GM12878 (cell line): ENCODE data around the gene SEC24D. TPM values are rescaled to one million over a fixed set of nuclear protein-coding genes. Genes with fewer than 3 reads are reported as not detected.

Experiments used
- ATAC-seq: fragments of 200-7000 bp; cut with Tn5 transposase; 3 replicates; pipeline ENCODE4 v1.9.1; 2020; ENCODE audit warnings: mild to moderate bottlenecking, moderate library complexity
- BruUV-seq: library from RNA; stranded (reverse); fragments of 400-500 nt; replicated peaks from 2 replicates; lab custom pipeline; 2021; lab: Mats Ljungman, UMichigan
- CTCF ChIA-PET: fragments of 300-600 bp; sonication (Branson Sonifier 250); formaldehyde crosslinking; extraction: SDS; loops from one replicate; lab custom pipeline; 2021; ENCODE audit warnings: inconsistent platforms; lab: Yijun Ruan, JAX
- POLR2A ChIA-PET: fragments of 350-600 bp; formaldehyde crosslinking; extraction: SDS; loops from one replicate; lab custom pipeline; 2021; ENCODE audit warnings: inconsistent platforms; lab: Charles Lee
- RAD21 ChIA-PET: fragments of 300-600 bp; sonication (Branson Sonifier 250); formaldehyde crosslinking; loops from one replicate; lab custom pipeline; 2023; ENCODE audit warnings: antibody characterized with exemption; ENCODE audit not compliant: unreplicated experiment; lab: Charles Lee
- SMC1A ChIA-PET: fragments of 300-600 bp; sonication (Branson Sonifier 250); formaldehyde crosslinking; loops from one replicate; lab custom pipeline; 2023; ENCODE audit not compliant: unreplicated experiment, uncharacterized antibody; lab: Charles Lee
- DNase-seq: peaks from one replicate; pipeline ENCODE4 v3.0.0-alpha.2; 2011; ENCODE audit warnings: low read depth, low spot score
- FAIRE-seq: peaks from 3 replicates; lab custom pipeline; 2011; peaks lifted over from hg19 to GRCh38; lab: Jason Lieb, UNC
- H2AFZ ChIP-seq: 2 replicates; pipeline ENCODE4 v1.6.0; 2011; ENCODE audit warnings: low read depth, low read length, control low read depth; ENCODE audit not compliant: control insufficient read depth
- H3K27ac ChIP-seq: 2 replicates; pipeline ENCODE4 v1.5.1; 2011; ENCODE audit warnings: control low read depth; ENCODE audit not compliant: control insufficient read depth, insufficient read depth
- H3K27me3 ChIP-seq, 2 experiments: replicated peaks in 1 of 2; 2 replicates each; pipeline versions ENCODE4 v1.6.0 to v1.6.1; 2011; ENCODE audit warnings: low read length in 1 of 2; ENCODE audit not compliant: control insufficient read depth in 2 of 2, insufficient read depth in 2 of 2
- H3K36me3 ChIP-seq, 2 experiments: 2 replicates each; pipeline ENCODE4 v1.5.1; 2011; ENCODE audit warnings: low read length in 1 of 2; ENCODE audit not compliant: control insufficient read depth in 2 of 2, insufficient read depth in 2 of 2
- H3K4me1 ChIP-seq: 2 replicates; pipeline ENCODE4 v1.6.1; 2011; ENCODE audit warnings: mild to moderate bottlenecking, low read length, moderate library complexity, mixed read lengths; ENCODE audit not compliant: control insufficient read depth, insufficient read depth
- H3K4me2 ChIP-seq: 2 replicates; pipeline ENCODE4 v1.6.0; 2011; ENCODE audit warnings: control low read depth; ENCODE audit not compliant: control insufficient read depth, insufficient read depth
- H3K4me3 ChIP-seq: fragments of 200-600 bp; sonication (generic); 2 replicates; pipeline ENCODE4 v1.5.1; 2016
- H3K79me2 ChIP-seq: 2 replicates; pipeline ENCODE4 v1.6.0; 2011; ENCODE audit warnings: low read length; ENCODE audit not compliant: control insufficient read depth, insufficient read depth
- H3K9ac ChIP-seq: 2 replicates; pipeline ENCODE4 v1.8.0; 2011; ENCODE audit warnings: low read length, control low read depth, mixed read lengths; ENCODE audit not compliant: control insufficient read depth, insufficient read depth
- H3K9me3 ChIP-seq: replicated peaks from 3 replicates; pipeline ENCODE4 v1.5.1; 2011; ENCODE audit warnings: mild to moderate bottlenecking, low read length; ENCODE audit not compliant: control insufficient read depth, insufficient read depth
- H4K20me1 ChIP-seq: 2 replicates; pipeline ENCODE4 v1.6.0; 2011; ENCODE audit not compliant: control insufficient read depth, insufficient read depth
- CHD4 ChIP-seq: fragments of 200-600 bp; sonication (generic); IDR thresholded peaks from 2 replicates; pipeline ENCODE4 v1.6.1; 2016; ENCODE audit warnings: mild to moderate bottlenecking
- CREB1 ChIP-seq: IDR thresholded peaks from 2 replicates; pipeline ENCODE4 v1.6.1; 2012; ENCODE audit warnings: low read depth, mild to moderate bottlenecking, inconsistent platforms
- CREM ChIP-seq: IDR thresholded peaks from 2 replicates; pipeline ENCODE4 v1.6.1; 2014; ENCODE audit warnings: antibody characterized with exemption, low read depth
- DPF2 ChIP-seq: fragments of 450-650 bp; IDR thresholded peaks from 2 replicates; pipeline ENCODE4 v1.6.1; 2017; ENCODE audit warnings: mild to moderate bottlenecking
- JUNB ChIP-seq: IDR thresholded peaks from 2 replicates; pipeline ENCODE4 v1.6.1; 2016; ENCODE audit warnings: antibody characterized with exemption, mild to moderate bottlenecking
- MEF2A ChIP-seq: IDR thresholded peaks from 2 replicates; pipeline ENCODE4 v1.6.1; 2011; ENCODE audit warnings: low read depth, mild to moderate bottlenecking, low read length, moderate library complexity; ENCODE audit not compliant: insufficient read depth
- NFIC ChIP-seq: IDR thresholded peaks from 2 replicates; pipeline ENCODE4 v1.6.1; 2012; ENCODE audit warnings: low read depth, mild to moderate bottlenecking, inconsistent platforms, low read length, moderate library complexity
- NFYB ChIP-seq: IDR thresholded peaks from 2 replicates; pipeline ENCODE4 v1.6.1; 2011; ENCODE audit warnings: low read depth, mild to moderate bottlenecking, low read length, improper control_type of control experiment, moderate library complexity; ENCODE audit not compliant: insufficient read depth
- RUNX3 ChIP-seq: IDR thresholded peaks from 2 replicates; pipeline ENCODE4 v1.6.1; 2012; ENCODE audit warnings: low read length, inconsistent platforms
- WGBS: methylation state at CpG from one replicate; pipeline ENCODE4 v1.1.6; 2016; ENCODE audit warnings: low lambda C conversion rate; ENCODE audit not compliant: insufficient replicate concordance, insufficient coverage; ENCODE audit errors: missing lambda C conversion rate; 5-methylcytosine and 5-hydroxymethylcytosine counted together
- in situ Hi-C: fragments of 300-500 bp; cut with MboI; formaldehyde crosslinking; loops from 9 replicates; pipeline ENCODE4 v1.14.3; 2018; ENCODE audit warnings: mixed read lengths
- intact Hi-C: fragments of 100-400 bp; cut with micrococcal nuclease; formaldehyde crosslinking; loops from one replicate; pipeline ENCODE4 v1.14.2; 2022; ENCODE audit not compliant: unreplicated experiment
- polyA plus RNA-seq, 11 experiments: library from polyadenylated mRNA; depleted of rRNA in 4 of 11; unstranded in 6 of 11; stranded (reverse) in 5 of 11; fragments of >200 nt; fragmentation: Nextera tagmentation in 4 of 11; fragmentation: Illumina TruSeq in 1 of 11; extraction: Ambion mirVana in 4 of 11; extraction: Trizol in 1 of 11; gene quantifications; 1 replicate in 1 of 11; 2 replicates in 10 of 11; pipeline versions ENCODE4 v1.2.1 to v1.2.3, GENCODE V29; 2011 to 2016; ENCODE audit warnings: inconsistent platforms in 2 of 11, missing spikeins in 2 of 11, low read depth in 1 of 11
- total RNA-seq, 4 experiments: library from RNA; depleted of rRNA in 3 of 4; stranded (reverse); fragments of >200 nt in 3 of 4; fragmentation: Illumina TruSeq in 1 of 4; extraction: Trizol in 1 of 4; gene quantifications; 2 replicates each; pipeline versions ENCODE4 v1.2.1 to v1.2.3, GENCODE V29; 2013 to 2021

SEC24D gene
- total and polyA plus RNA-seq, 10 of the 15 experiments (the other 5 are each of a cell fraction or from before 2014, with no cell fraction given): 12.8 to 61.9 (median 25.6) TPM

DNA sequence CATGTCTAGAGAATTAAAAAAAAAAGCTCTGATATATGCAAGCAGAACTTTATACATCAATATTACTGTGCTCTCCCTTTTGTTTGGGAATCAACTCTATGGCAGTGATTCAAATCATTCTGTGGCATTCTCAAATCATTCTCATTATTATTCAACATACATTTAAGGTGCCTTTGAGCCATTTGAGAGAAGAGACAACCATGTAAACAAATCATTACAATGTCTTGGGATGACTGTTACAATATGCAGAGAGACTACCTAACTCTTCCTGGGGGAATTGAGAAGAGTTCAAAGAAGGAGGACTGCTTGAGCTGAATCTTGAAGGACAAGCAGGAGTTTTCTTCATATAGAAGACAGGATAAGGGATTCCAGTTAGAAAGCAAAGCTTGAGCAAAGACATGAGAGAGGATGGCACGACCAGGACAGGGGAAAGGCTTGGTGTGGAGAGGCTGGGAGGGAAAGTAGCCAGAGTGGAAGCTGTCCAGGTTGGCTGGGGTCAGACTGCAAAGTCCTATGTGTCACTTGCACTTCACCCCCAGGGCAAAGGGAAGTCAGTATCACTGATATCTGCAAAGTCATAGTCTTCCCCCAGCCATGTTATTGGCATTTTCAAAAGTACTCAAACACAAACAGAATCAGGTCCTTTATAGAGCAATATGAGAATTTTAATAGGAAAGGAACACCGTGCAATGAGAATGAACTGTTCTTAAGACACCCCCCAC is 9.0 kb downstream of the SEC24D start:
- 94% methylated on average over 2 of the region's 2 CpGs for WGBS
- Histone ChIP-seq H3K9ac (no peak overlapping the region), H2AFZ (no peak overlapping the region), H3K4me2 (peak overlapping the region; percentile 52), H3K9me3 (no peaks in the 10 kb centered on the region), H3K4me1 (peaks cover 18% of the 10 kb centered on the region), H3K27me3 (no peaks in the 10 kb centered on the region), H3K4me3 (peak overlapping the region; percentile 35), H4K20me1 (no peaks in the 10 kb centered on the region; the same call in 1 of the 2 replicates), H3K27ac (0 out of 2 replicates have a peak overlapping the region, but pooled peaks have one; percentile 2), H3K79me2 (peaks cover 55% of the 10 kb centered on the region), H3K36me3 (peaks cover 2 to 24% of the 10 kb centered on the region in 2 experiments; a peak in 3 of 4 replicates)
- FAIRE-seq (no peak), ATAC-seq (peak; percentile 59), DNase-seq (no peak)
- ChIA-PET CTCF (interaction anchor here (0.9 to 1.9 kb wide), 3 partner anchors 8 to 55 kb away, joined by 4 to 5 read pairs (median 4); no protein-coding TSS in a partner anchor), SMC1A (interaction anchor here (1.0 to 2.3 kb wide), 5 partner anchors 8 to 62 kb away, joined by 3 to 10 read pairs (median 4); partner anchors contain the start of genes SEC24D and SYNPO2), RAD21 (interaction anchor here (1.3 kb wide), 1 partner anchor 8 kb away, joined by 6 read pairs; the partner anchor contains the start of gene SEC24D), POLR2A (interaction anchor here (1.6 kb wide), 1 partner anchor 8 kb away, joined by 9 read pairs; no protein-coding TSS in a partner anchor)
- TF ChIP-seq JUNB: peak; percentile 83
- peak; percentile 44 for TF ChIP-seq RUNX3
- no peak for TF ChIP-seq CHD4
- TF ChIP-seq DPF2: no peak
- intact Hi-C loops: no loop called here
- BruUV-seq: no TSS peak
- in situ Hi-C loops: no loop called here

- Histone ChIP-seq H3K27ac (no peak overlapping the region), H3K4me2 (peak overlapping the region; percentile 63), H3K9ac (no peak overlapping the region), H3K4me3 (peak overlapping the region; percentile 18; the same call in 1 of the 2 replicates), H3K4me1 (peaks cover 18% of the 10 kb centered on the region), H3K36me3 (peaks cover 2 to 28% of the 10 kb centered on the region in 2 experiments; a peak in 3 of 4 replicates), H3K9me3 (no peaks in the 10 kb centered on the region), H4K20me1 (no peaks in the 10 kb centered on the region; the same call in 1 of the 2 replicates), H3K79me2 (peaks cover 56% of the 10 kb centered on the region), H2AFZ (no peak overlapping the region), H3K27me3 (no peaks in the 10 kb centered on the region)
- ChIA-PET CTCF (interaction anchor here (0.8 to 2.0 kb wide), 3 partner anchors 11 to 54 kb away, joined by 4 to 9 read pairs (median 4); partner anchors contain the start of gene SEC24D), POLR2A (interaction anchor here (1.0 to 1.6 kb wide), 2 partner anchors 9 to 624 kb away, joined by 3 to 9 read pairs; no protein-coding TSS in a partner anchor), RAD21 (interaction anchor here (1.3 kb wide), 1 partner anchor 9 kb away, joined by 6 read pairs; the partner anchor contains the start of gene SEC24D), SMC1A (interaction anchor here (0.8 to 2.3 kb wide), 8 partner anchors 9 to 71 kb away, joined by 3 to 10 read pairs (median 4); partner anchors contain the start of genes SEC24D and SYNPO2)
- FAIRE-seq (peak; percentile 54), ATAC-seq (peak; percentile 70), DNase-seq (no peak)
- 21% methylated on average over 3 of the region's 3 CpGs for WGBS
- intact Hi-C loops: no loop called here
- no TSS peak for BruUV-seq
- in situ Hi-C loops: no loop called here
- peak; percentile 12; the same call in 1 of the 2 replicates for TF ChIP-seq CREM
- peak; percentile 53; the same call in 1 of the 2 replicates for TF ChIP-seq NFIC
- no peak for TF ChIP-seq NFYB
- peak; percentile 64; the same call in 1 of the 2 replicates for TF ChIP-seq CREB1
- 0 out of 2 replicates have a peak, but pooled peaks have one; percentile 27 for TF ChIP-seq MEF2A
- TF ChIP-seq JUNB: peak; percentile 71
- TF ChIP-seq, all 136 proteins: peak for 5
Measured at GRCh38 chr4:118825799-118826198, 10.1 kb downstream of the SEC24D start.
